ENCODE measurements around the gene MAP7D3.

- TF ChIP-seq CTCF (IDR thresholded peaks at IDR 0.05) (no peak), POLR2A (IDR thresholded peaks at IDR 0.05) (no peak)
Measured at GRCh38 chrX:136211766-136212556, 39.2 kb downstream of the MAP7D3 start.
